RWPE1 (cell line): ENCODE measurements around the gene KLHL21.
A peak's percentile ranks its signal among the peaks of the same experiment; 100 is the strongest.

Experiments used
- CTCF ChIA-PET: fragments of 350-600 bp; sonication (Branson Sonifier 250); formaldehyde crosslinking; extraction: SDS; loops from one replicate; lab custom pipeline; 2021; lab: Yijun Ruan, JAX
- POLR2A ChIA-PET: fragments of 400-600 bp; formaldehyde crosslinking; extraction: SDS; loops from one replicate; lab custom pipeline; 2020; ENCODE audit warnings: antibody characterized with exemption; ENCODE audit not compliant: low non-redundant PET; lab: Yijun Ruan, JAX
- DNase-seq: peaks from one replicate; pipeline ENCODE4 v3.0.0; 2012; ENCODE audit warnings: low spot score
- H3K27ac ChIP-seq: fragments of 450-650 bp; 2 replicates; pipeline ENCODE4 v1.5.1; 2017
- TF ChIP-seq, protein P1 (sequence below): fragments of 450-650 bp; conservative IDR thresholded peaks from 2 replicates; pipeline ENCODE4 v1.5.1; 2017; ENCODE audit warnings: low read depth, mild to moderate bottlenecking

KLHL21 gene

DNA sequence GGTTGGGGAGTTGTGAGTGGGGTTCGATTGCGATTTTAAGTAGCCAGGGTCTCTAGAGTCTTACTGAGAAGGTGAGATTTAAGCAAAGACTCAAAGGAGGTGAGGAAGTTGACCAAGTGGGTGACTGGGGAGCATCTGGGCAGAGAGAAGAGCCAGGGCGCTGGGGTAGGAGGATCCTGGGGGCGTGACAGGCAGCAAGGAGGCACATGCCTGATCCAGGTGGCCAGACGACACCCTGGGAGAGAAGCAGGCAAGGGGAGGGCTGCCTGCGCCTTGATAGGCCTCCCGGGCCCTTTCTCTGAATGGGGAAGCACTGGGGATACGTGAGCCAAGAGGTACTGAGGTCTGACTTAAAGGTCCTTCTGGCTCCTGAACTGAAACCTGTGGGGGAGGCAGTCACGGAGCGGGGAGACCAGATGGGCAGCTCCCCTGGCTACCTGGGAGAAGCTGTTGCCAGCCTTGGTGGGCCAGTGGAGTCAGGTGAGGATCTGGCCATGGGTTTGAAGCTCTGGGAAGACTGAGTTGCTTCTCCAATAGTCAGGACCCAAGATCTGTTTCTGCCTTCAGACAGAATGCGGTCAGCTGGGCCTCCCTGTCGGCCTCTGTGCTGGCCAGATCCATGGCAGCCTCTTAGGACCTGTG lies 17.5 kb downstream of the KLHL21 start:
- POLR2A ChIA-PET: no interaction called here
- TF ChIP-seq, protein P1, sequence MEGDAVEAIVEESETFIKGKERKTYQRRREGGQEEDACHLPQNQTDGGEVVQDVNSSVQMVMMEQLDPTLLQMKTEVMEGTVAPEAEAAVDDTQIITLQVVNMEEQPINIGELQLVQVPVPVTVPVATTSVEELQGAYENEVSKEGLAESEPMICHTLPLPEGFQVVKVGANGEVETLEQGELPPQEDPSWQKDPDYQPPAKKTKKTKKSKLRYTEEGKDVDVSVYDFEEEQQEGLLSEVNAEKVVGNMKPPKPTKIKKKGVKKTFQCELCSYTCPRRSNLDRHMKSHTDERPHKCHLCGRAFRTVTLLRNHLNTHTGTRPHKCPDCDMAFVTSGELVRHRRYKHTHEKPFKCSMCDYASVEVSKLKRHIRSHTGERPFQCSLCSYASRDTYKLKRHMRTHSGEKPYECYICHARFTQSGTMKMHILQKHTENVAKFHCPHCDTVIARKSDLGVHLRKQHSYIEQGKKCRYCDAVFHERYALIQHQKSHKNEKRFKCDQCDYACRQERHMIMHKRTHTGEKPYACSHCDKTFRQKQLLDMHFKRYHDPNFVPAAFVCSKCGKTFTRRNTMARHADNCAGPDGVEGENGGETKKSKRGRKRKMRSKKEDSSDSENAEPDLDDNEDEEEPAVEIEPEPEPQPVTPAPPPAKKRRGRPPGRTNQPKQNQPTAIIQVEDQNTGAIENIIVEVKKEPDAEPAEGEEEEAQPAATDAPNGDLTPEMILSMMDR: no peak
- CTCF ChIA-PET: interaction anchor here (0.6 kb wide), 1 partner anchor 61 kb away, joined by 3 read pairs; no protein-coding TSS in a partner anchor
- DNase-seq: no peak
- H3K27ac ChIP-seq: peak overlapping the region; percentile 98

- DNase-seq: no peak
- ChIA-PET POLR2A (interaction anchor here (0.6 to 0.7 kb wide), 2 partner anchors 46 to 1168 kb away, joined by 4 to 9 read pairs; no protein-coding TSS in a partner anchor), CTCF (interaction anchor here (0.6 kb wide), 1 partner anchor 62 kb away, joined by 3 read pairs; no protein-coding TSS in a partner anchor)
- TF ChIP-seq, protein P1: no peak
- peak overlapping the region; percentile 98 for H3K27ac ChIP-seq
These were observed 18.3 kb downstream of the KLHL21 start for GRCh38 chr1:6584126-6585080.

DNA sequence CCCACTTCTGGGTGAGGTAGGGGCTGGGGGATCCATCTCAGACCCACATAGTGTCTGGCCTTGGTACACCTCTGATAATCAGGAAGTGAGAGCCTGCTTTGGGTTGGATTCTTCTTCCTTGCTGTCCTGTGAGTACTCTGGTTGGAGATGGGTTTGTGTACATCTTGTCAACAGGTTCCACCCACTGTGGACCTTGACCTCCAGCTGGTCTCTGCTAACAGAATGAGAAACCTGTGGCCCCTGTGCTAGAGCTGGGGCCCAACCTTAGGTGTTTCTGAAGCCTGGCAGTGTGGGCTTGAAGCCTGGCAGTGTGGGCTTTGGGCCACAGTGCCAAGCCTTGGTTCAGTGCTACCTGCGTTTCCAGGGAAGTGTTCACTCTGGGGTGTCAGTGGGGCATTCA lies 20.3 kb downstream of the KLHL21 start:
- ChIA-PET POLR2A (interaction anchor here (0.6 kb wide), 1 partner anchor 39 kb away, joined by 3 read pairs; no protein-coding TSS in a partner anchor), CTCF (no interaction called here)
- no peak for DNase-seq
- TF ChIP-seq, protein P1: no peak
- peak overlapping the region; percentile 92 for H3K27ac ChIP-seq

GRCh38 chr1:6581561-6582305 lies 20.9 kb downstream of the KLHL21 start:
- TF ChIP-seq, protein P1: no peak
- ChIA-PET CTCF (interaction anchor here (0.6 to 1.1 kb wide), 4 partner anchors 13 to 220 kb away, joined by 3 to 10 read pairs (median 4); partner anchors contain the start of gene NOL9), POLR2A (interaction anchor here (0.7 to 1.0 kb wide), 3 partner anchors 8 to 18 kb away, joined by 3 to 4 read pairs (median 4); no protein-coding TSS in a partner anchor)
- peak; percentile 73 for DNase-seq
- peak overlapping the region; percentile 92 for H3K27ac ChIP-seq

GRCh38 chr1:6580593-6581409 lies 21.9 kb downstream of the KLHL21 start:
- H3K27ac ChIP-seq: peak overlapping the region; percentile 92
- TF ChIP-seq, protein P1: no peak
- ChIA-PET POLR2A (interaction anchor here (1.0 to 1.6 kb wide), 2 partner anchors 8 to 26 kb away, joined by 3 to 4 read pairs; partner anchors contain the start of gene NOL9), CTCF (interaction anchor here (0.6 to 1.1 kb wide), 6 partner anchors 12 to 1881 kb away, joined by 3 to 10 read pairs (median 3); partner anchors contain the start of gene NOL9)
- no peak for DNase-seq
